CD1c-positive myeloid dendritic cell (primary cell): ENCODE results near the gene AKAP10.
"Not testable (repeated sequence)": the region's sequence is repeated elsewhere in the genome, so short reads cannot be mapped to it uniquely, and the experiment has no call there.

Experiments used
- DNase-seq: peaks from one replicate; pipeline ENCODE4 v3.0.0-alpha.2; 2016; ENCODE audit errors: extremely low spot score

The AKAP10 gene

DNA sequence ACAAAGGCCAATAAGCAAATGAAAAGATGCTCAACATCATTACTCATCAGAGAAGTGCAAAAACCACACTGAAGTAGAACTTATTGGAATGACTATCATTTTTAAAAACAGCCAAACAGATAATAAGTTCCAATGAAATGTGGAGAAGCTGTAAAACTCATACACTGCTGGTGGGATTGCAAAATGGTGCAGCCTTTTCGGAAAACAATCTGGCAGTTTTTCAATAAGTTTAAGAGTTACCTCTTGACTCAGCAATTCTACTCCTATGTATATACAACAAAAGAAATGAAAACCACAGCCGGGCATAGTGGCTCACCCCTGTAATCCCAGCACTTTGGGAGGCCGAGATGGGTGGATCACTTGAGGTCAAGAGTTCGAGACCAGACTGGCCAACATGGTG is 49.3 kb downstream of the AKAP10 start:
- no peak for DNase-seq

GRCh38 chr17:19915245-19915978 is 62.2 kb downstream of the AKAP10 start:
- no peak for DNase-seq

DNA sequence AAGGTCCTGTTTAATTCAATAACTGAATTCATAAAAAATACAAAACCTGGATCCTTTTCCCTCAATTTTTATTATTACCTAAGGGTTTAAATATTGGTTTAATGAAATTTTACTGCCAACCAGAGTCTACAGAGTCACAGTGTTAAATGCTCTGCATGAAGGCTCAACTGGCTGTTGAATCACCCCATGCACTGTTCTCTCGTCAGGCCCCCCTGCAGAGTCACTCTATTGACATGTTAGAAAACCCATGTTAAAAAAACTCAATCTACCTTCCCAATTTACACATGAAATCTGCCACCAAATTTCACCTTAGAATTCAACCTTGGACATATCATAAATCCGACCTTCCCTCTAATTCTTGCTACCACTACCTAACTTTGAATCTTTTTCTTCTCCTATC is 66.6 kb downstream of the AKAP10 start:
- no peak for DNase-seq

DNA sequence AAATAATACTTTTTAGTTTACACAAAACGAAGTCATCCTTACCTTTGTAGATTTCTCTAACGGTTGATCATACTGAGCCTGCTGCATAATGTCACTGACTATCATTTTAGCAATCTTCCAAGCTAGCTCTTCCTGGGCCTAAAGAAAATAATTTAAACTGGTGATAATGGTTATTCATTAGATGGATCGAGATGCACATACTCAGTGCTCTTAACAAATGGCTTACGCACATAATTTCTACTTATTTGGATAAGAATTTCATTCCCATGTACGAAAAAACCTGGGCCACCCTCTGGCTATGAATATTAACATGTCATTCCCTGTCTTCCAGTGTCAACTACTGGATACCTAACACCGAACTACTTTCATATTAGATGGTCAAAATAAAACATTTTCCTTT is 68.5 kb downstream of the AKAP10 start:
- no peak for DNase-seq

- DNase-seq: peak; percentile 40
These were observed 72.1 kb downstream of the AKAP10 start for GRCh38 chr17:19905502-19905901.

GRCh38 chr17:19904924-19905323 is 72.7 kb downstream of the AKAP10 start:
- DNase-seq: peak; percentile 76

DNA sequence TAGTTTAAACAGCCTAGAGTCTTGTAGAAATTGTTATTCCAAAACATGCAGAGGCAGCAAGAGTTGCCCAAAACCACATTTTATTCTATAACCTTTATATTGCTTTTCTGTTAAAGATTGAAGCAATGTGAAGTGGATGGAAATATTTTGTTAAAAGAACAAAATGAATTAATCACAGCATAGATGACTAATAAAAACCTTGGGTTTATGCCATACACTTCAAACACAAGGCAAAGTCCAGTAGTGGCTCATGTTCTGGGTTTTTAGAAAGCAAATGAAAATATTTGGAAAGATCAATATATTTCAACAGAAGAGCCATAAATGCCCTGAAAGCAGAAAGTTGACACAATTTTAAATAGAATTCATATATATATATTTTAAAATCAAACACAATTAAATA is 73.2 kb downstream of the AKAP10 start:
- no peak for DNase-seq

DNA sequence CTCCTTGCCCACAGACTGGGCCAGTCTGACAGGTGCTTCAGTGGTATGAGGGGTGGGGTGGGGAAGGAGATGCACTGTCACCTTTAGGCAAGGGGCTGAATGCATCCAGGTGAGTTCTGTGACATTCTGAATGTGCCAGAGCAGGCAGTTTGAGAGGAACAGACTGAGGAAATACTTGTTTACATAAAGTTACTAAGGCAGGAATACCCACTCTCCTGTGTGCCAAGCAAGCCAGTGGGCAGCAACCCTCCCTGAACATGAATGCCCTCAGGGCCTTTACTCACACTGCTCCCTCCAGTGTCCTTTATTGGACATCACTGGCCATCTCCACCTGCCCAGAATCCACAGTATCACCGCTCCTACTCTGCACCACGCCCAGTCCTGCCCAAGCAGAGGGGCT is 76.8 kb downstream of the AKAP10 start:
- DNase-seq: no peak

DNA sequence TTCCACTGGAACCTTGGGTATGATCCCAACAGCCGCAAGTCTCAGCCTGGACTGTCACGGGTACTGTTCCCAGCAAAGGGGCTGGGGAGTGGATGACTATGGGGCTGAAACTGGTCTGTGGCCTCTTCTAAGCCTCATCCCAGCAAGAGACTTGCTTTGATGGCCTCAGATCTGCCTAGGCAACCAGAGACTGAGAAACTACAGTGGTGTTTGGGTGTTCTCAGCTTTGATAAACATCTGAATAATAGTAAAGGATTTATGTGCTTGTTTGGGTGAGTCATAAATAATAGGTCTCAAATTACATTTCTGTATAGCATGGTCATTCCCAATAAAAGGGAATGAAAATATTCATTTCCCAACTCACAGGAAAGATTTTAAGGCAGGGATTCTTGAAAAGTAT is 79.7 kb downstream of the AKAP10 start:
- DNase-seq: no peak

GRCh38 chr17:19897090-19897837 is 80.4 kb downstream of the AKAP10 start:
- DNase-seq: no peak

- no peak for DNase-seq
These were observed 80.9 kb downstream of the AKAP10 start for GRCh38 chr17:19896679-19897078.

DNA sequence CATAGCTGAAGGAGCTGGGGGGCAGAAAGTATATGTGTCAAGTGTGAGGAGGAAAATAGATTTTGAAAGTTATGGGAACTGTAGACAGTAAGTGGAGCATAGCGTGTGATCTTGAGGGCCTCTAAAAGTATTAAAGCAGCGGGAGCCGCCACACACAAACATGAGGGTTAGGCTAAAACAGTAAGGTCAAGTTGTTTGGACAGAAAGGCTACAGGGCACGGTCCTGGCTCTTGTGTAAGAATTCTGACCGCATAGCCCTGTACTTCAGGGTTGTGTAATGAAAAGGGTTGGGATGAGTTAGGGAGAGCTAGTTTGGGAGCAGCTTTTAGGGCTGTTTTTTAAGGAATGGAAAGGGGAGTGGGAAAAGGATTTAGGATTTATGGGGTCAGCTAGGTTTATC is 87.1 kb downstream of the AKAP10 start:
- DNase-seq: not testable (repeated sequence)

GRCh38 chr17:19890001-19890400 is 87.6 kb downstream of the AKAP10 start:
- not testable (repeated sequence) for DNase-seq

GRCh38 chr17:19886116-19886515 is 91.5 kb downstream of the AKAP10 start:
- no peak for DNase-seq

GRCh38 chr17:19883537-19884215 is 94.0 kb downstream of the AKAP10 start:
- no peak for DNase-seq

DNA sequence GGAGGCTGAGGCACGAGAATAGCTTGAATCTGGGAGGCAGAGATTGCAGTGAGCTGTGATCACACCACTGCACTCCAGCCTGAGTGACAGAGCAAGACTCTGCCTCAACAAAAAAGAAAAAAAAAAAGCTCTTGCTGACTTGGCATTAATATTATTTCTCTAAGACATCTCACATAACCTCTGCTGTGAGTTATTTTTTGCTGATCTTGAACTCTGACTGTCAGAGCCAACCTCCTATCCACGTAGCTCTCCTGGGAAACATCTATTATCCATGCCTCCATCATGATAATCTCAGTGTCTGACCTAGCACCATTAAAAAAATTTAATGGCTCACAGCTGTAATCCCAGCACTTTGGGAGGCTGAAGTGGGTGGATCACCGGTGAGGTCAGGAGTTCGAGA is 97.2 kb downstream of the AKAP10 start:
- DNase-seq: no peak

- no peak for DNase-seq
These were observed 100.2 kb downstream of the AKAP10 start for GRCh38 chr17:19877364-19877945.

GRCh38 chr17:19876529-19877161 is 101.0 kb downstream of the AKAP10 start:
- DNase-seq: peak; percentile 91

DNA sequence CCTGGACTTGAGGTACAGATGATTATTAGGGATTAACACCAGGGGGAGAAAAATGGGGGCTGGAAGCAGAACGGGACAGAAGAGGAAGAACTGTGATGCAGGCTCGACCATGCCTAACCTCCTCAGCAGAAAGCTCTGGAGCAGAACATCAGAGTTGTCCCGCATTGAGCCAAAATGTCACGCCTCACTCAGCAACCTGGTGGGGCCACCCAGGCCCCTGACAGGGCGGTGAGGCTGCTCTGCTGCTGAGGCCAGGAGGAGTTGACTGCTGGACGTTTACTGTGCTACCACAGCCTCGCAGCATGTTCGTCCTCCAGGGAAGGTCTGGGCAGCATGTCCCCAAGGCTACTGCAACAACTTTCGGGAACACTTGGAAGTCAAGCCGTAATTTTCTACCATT is 103.4 kb downstream of the AKAP10 start:
- DNase-seq: no peak

DNA sequence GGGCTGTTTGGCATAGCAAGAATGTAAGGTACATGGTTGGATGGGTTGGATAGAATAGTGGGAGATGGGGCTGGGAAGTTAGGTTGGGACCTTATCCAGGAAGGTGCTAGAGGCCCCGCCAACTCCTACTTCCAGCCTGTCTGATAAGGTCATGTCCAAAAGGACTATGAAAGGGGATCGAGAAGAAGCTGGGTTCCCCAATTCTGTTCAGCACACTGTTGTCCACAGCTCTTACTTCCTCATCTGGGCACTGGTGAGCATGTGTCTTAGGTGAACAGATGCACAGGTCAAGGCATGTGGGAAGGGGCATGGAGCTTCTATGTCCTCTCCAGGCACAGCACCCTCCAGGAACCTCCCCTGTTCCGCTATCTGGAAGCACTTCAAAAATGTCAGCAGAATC is 104.3 kb downstream of the AKAP10 start:
- peak; percentile 59 for DNase-seq

- DNase-seq: no peak
These were observed 109.6 kb downstream of the AKAP10 start for GRCh38 chr17:19868079-19868395.
